Right atrium auricular region (tissue), 2 donors: Measurements from ENCODE around the gene TBCCD1. TPM values are rescaled to one million over a fixed set of nuclear protein-coding genes. Genes with fewer than 3 reads are reported as not detected.

Experiments
- DNase-seq: peaks from one replicate; pipeline ENCODE4 v3.0.0-alpha.2; 2019; ENCODE audit warnings: low spot score
- H3K27ac ChIP-seq, 2 donors: fragments of 200-600 bp; sonication (generic); 1 replicate in 1 of 2; 2 replicates in 1 of 2; pipeline ENCODE4 v1.5.1; 2016 to 2019
- H3K27me3 ChIP-seq, 2 donors: fragments of 200-600 bp; sonication (generic); one replicate each; pipeline versions ENCODE4 v1.5.1 to v1.6.0; 2017 to 2019
- H3K36me3 ChIP-seq: fragments of 200-600 bp; sonication (generic); one replicate; pipeline ENCODE4 v1.5.1; 2016
- H3K4me1 ChIP-seq, 2 donors: fragments of 200-600 bp; sonication (generic); one replicate each; pipeline versions ENCODE4 v1.5.1 to v1.6.0; 2017 to 2019
- H3K4me3 ChIP-seq, 2 donors: fragments of 200-600 bp; sonication (generic); 1 replicate in 1 of 2; 2 replicates in 1 of 2; pipeline ENCODE4 v1.5.1; 2017 to 2019; ENCODE audit warnings: mild to moderate bottlenecking in 1 of 2, moderate library complexity in 1 of 2
- H3K9me3 ChIP-seq, 2 donors: fragments of 200-600 bp; sonication (generic); one replicate each; pipeline ENCODE4 v1.5.1; 2019
- CTCF ChIP-seq, 2 donors: fragments of 200-600 bp; sonication (generic); IDR thresholded peaks; one replicate each; pipeline ENCODE4 v1.5.1; 2019; ENCODE audit warnings: antibody characterized with exemption in 2 of 2
- total RNA-seq, 2 donors: library from RNA; depleted of rRNA; stranded (reverse); fragments of >200 nt; gene quantifications; one replicate each; pipeline ENCODE4 v1.1.0, GENCODE V29; 2016

Gene TBCCD1
- total RNA-seq, 2 donors from 2014 or later, result 8.6 to 10.3 TPM

- H3K36me3 ChIP-seq, result no peaks in the 10 kb centered on the region
- no peak for DNase-seq
- H3K4me3 ChIP-seq, result no peak overlapping the region
- no peaks in the 10 kb centered on the region for H3K27me3 ChIP-seq
- no peak overlapping the region for H3K27ac ChIP-seq
- TF ChIP-seq CTCF (IDR thresholded peaks at IDR 0.05), result no peak
- no peaks in the 10 kb centered on the region for H3K4me1 ChIP-seq
- peaks cover 0 to 4% of the 10 kb centered on the region in 2 donors for H3K9me3 ChIP-seq
These were observed 70.5 kb downstream of the TBCCD1 start for GRCh38 chr3:186496635-186497034.

Other genes starting within 250 kb of the TBCCD1 start
- gene DGKG, start 205.1 kb downstream of the TBCCD1 start, total RNA-seq, result 10 to 100 TPM; 25.1 to 27.4 TPM
- gene CRYGS, start 23.0 kb downstream of the TBCCD1 start, total RNA-seq, result under 1 TPM in 1 of 2 donors, not detected in 1; 0.67 TPM
- gene DNAJB11, start 3.4 kb upstream of the TBCCD1 start, total RNA-seq, result 10 to 100 TPM; 39.1 to 39.3 TPM
- not detected for gene AHSG, start 45.7 kb upstream of the TBCCD1 start, total RNA-seq
- gene FETUB, start 73.1 kb upstream of the TBCCD1 start, total RNA-seq, result not detected
- not detected for gene HRG, start 98.7 kb upstream of the TBCCD1 start, total RNA-seq
- under 1 TPM in 1 of 2 donors, not detected in 1; 0.59 TPM for gene KNG1, start 150.0 kb upstream of the TBCCD1 start, total RNA-seq
- gene EIF4A2, start 216.2 kb upstream of the TBCCD1 start, total RNA-seq, result 100 to 1,000 TPM; 302 to 323 TPM
- 1 to 10 TPM; 7.2 to 8.9 TPM for gene RFC4, start 239.1 kb upstream of the TBCCD1 start, total RNA-seq